NCI-H82 treated with DMSO at 0.1 percent for 48 hours (cell line): Measurements from ENCODE around the gene CCR9.

Experiments
- DNase-seq: peaks from one replicate; lab custom pipeline; 2025; ENCODE audit not compliant: unreplicated experiment; lab: John Stamatoyannopoulos, UW

CCR9 gene

GRCh38 chr3:45952456-45952855, 66.1 kb downstream of the CCR9 start:
- no peak for DNase-seq
